Endothelial cell (in vitro differentiated cells): Measurements from ENCODE around the gene PHACTR1. TPM values are rescaled to one million over a fixed set of nuclear protein-coding genes. Genes with fewer than 3 reads are reported as not detected.

Source experiments
- DNase-seq: peaks from one replicate; pipeline ENCODE4 v3.0.0; 2021; ENCODE audit warnings: low spot score
- H3K27ac Mint-ChIP-seq: one replicate; pipeline ENCODE4 v1.8.0; 2021; ENCODE audit warnings: mixed read lengths, inconsistent platforms; ENCODE audit not compliant: unreplicated experiment
- H3K27me3 Mint-ChIP-seq: one replicate; pipeline ENCODE4 v1.8.0; 2021; ENCODE audit warnings: mild to moderate bottlenecking, moderate library complexity, mixed read lengths, inconsistent platforms; ENCODE audit not compliant: unreplicated experiment
- H3K36me3 Mint-ChIP-seq: one replicate; pipeline ENCODE4 v1.8.0; 2021; ENCODE audit warnings: mild to moderate bottlenecking, low read depth, mixed read lengths, inconsistent platforms; ENCODE audit not compliant: unreplicated experiment
- H3K4me1 Mint-ChIP-seq: one replicate; pipeline ENCODE4 v1.8.0; 2021; ENCODE audit warnings: mild to moderate bottlenecking, mixed read lengths, inconsistent platforms; ENCODE audit not compliant: unreplicated experiment
- H3K4me3 Mint-ChIP-seq: one replicate; pipeline ENCODE4 v1.8.0; 2021; ENCODE audit warnings: mild to moderate bottlenecking, mixed read lengths, inconsistent platforms; ENCODE audit not compliant: unreplicated experiment
- H3K9me3 Mint-ChIP-seq: one replicate; pipeline ENCODE4 v1.8.0; 2021; ENCODE audit warnings: mixed read lengths, inconsistent platforms; ENCODE audit not compliant: unreplicated experiment
- CTCF ChIP-seq: fragments of 200-600 bp; sonication (generic); IDR thresholded peaks from one replicate; pipeline ENCODE4 v1.5.0; 2021; ENCODE audit warnings: antibody characterized with exemption; ENCODE audit not compliant: unreplicated experiment
- total RNA-seq: library from RNA; stranded (reverse); fragmentation: NEBNext Ultra II Directional; extraction: Animal tissue kit (Norgen Biotek cat#: 25700); gene quantifications from one replicate; pipeline ENCODE4 v1.2.1, GENCODE V29; 2021; ENCODE audit not compliant: unreplicated experiment

Gene PHACTR1
- total RNA-seq, 1 donor from 2014 or later, result 39.9 TPM

GRCh38 chr6:13094781-13095425, 378.3 kb downstream of the PHACTR1 start:
- Mint-ChIP-seq H3K4me3 (no peak overlapping the region), H3K27ac (no peak overlapping the region), H3K27me3 (peaks cover 1% of the 10 kb centered on the region), H3K9me3 (no peaks in the 10 kb centered on the region), H3K36me3 (no peaks in the 10 kb centered on the region), H3K4me1 (peaks cover 4% of the 10 kb centered on the region)
- TF ChIP-seq CTCF, result no peak
- DNase-seq, result no peak

- TF ChIP-seq CTCF, result no peak
- no peak overlapping the region for H3K4me3 Mint-ChIP-seq
- no peak for DNase-seq
- H3K27me3 Mint-ChIP-seq, result peaks cover 1% of the 10 kb centered on the region
- H3K36me3 Mint-ChIP-seq, result no peaks in the 10 kb centered on the region
- H3K27ac Mint-ChIP-seq, result no peak overlapping the region
- H3K4me1 Mint-ChIP-seq, result peaks cover 4% of the 10 kb centered on the region
- H3K9me3 Mint-ChIP-seq, result no peaks in the 10 kb centered on the region
These were observed 379.5 kb downstream of the PHACTR1 start for GRCh38 chr6:13096084-13096483.

- peaks cover 1% of the 10 kb centered on the region for H3K27me3 Mint-ChIP-seq
- H3K36me3 Mint-ChIP-seq, result no peaks in the 10 kb centered on the region
- no peak for DNase-seq
- H3K4me3 Mint-ChIP-seq, result no peak overlapping the region
- no peak overlapping the region for H3K27ac Mint-ChIP-seq
- peaks cover 4% of the 10 kb centered on the region for H3K4me1 Mint-ChIP-seq
- no peaks in the 10 kb centered on the region for H3K9me3 Mint-ChIP-seq
- no peak for TF ChIP-seq CTCF
These were observed 380.9 kb downstream of the PHACTR1 start for GRCh38 chr6:13097454-13097853.

- no peaks in the 10 kb centered on the region for H3K36me3 Mint-ChIP-seq
- H3K27ac Mint-ChIP-seq, result no peak overlapping the region
- H3K27me3 Mint-ChIP-seq, result peaks cover 1% of the 10 kb centered on the region
- no peaks in the 10 kb centered on the region for H3K9me3 Mint-ChIP-seq
- H3K4me3 Mint-ChIP-seq, result no peak overlapping the region
- H3K4me1 Mint-ChIP-seq, result peaks cover 4% of the 10 kb centered on the region
- no peak for DNase-seq
- TF ChIP-seq CTCF, result no peak
These were observed 381.4 kb downstream of the PHACTR1 start for GRCh38 chr6:13098006-13098405.

- TF ChIP-seq CTCF, result no peak
- DNase-seq, result no peak
- H3K4me3 Mint-ChIP-seq, result no peak overlapping the region
- no peaks in the 10 kb centered on the region for H3K36me3 Mint-ChIP-seq
- no peak overlapping the region for H3K27ac Mint-ChIP-seq
- H3K27me3 Mint-ChIP-seq, result peaks cover 1% of the 10 kb centered on the region
- no peaks in the 10 kb centered on the region for H3K9me3 Mint-ChIP-seq
- peaks cover 4% of the 10 kb centered on the region for H3K4me1 Mint-ChIP-seq
These were observed 382.4 kb downstream of the PHACTR1 start for GRCh38 chr6:13098793-13099570.
